NT2/D1 (cell line): Measurements from ENCODE around the gene EXOC2.

Source experiments
- SUZ12 ChIP-seq: IDR thresholded peaks from 2 replicates; pipeline ENCODE4 v1.6.1; 2011; ENCODE audit not compliant: insufficient read length, insufficient read depth; ENCODE audit errors: extremely low read depth
- YY1 ChIP-seq: IDR thresholded peaks from 2 replicates; pipeline ENCODE4 v1.6.1; 2011; ENCODE audit not compliant: insufficient read length, insufficient read depth

- TF ChIP-seq YY1 (no peak), SUZ12 (no peak)
Observed at GRCh38 chr6:558959-559358, 134.0 kb downstream of the EXOC2 start.
